Mesodermal cell (in vitro differentiated cells): Measurements from ENCODE around the gene RFTN1.

Experiments
- H3K27ac ChIP-seq: 2 replicates; pipeline ENCODE4 v1.7.0; 2013; ENCODE audit warnings: mild to moderate bottlenecking, low read depth, low read length, moderate library complexity; ENCODE audit not compliant: severe bottlenecking
- H3K36me3 ChIP-seq: 2 replicates; pipeline ENCODE4 v1.7.1; 2013; ENCODE audit warnings: mild to moderate bottlenecking, low read length, moderate library complexity; ENCODE audit not compliant: control insufficient read depth, insufficient read depth
- H3K4me1 ChIP-seq: one replicate; pipeline ENCODE4 v1.7.1; 2013; ENCODE audit warnings: mild to moderate bottlenecking, low read length; ENCODE audit not compliant: insufficient read depth, control insufficient read depth, poor library complexity, severe bottlenecking
- H3K4me3 ChIP-seq: 2 replicates; pipeline ENCODE4 v1.7.0; 2013; ENCODE audit warnings: low read length, control low read depth, mild to moderate bottlenecking; ENCODE audit not compliant: insufficient read depth, poor library complexity, severe bottlenecking; ENCODE audit errors: extremely low read depth
- H3K9me3 ChIP-seq: 2 replicates; pipeline ENCODE4 v1.7.1; 2013; ENCODE audit warnings: mild to moderate bottlenecking, low read length, moderate library complexity; ENCODE audit not compliant: control insufficient read depth
- WGBS, 2 experiments: methylation state at CpG; one replicate each; pipeline ENCODE4 v1.1.5; 2013; ENCODE audit warnings: missing lambda C conversion rate in 2 of 2; ENCODE audit not compliant: insufficient coverage in 2 of 2; 5-methylcytosine and 5-hydroxymethylcytosine counted together

RFTN1 gene

GRCh38 chr3:16277471-16277870 is 236.0 kb downstream of the RFTN1 start:
- Histone ChIP-seq H3K9me3 (no peaks in the 10 kb centered on the region), H3K27ac (no peak overlapping the region), H3K4me3 (no peak overlapping the region), H3K4me1 (no peaks in the 10 kb centered on the region), H3K36me3 (peaks cover 35% of the 10 kb centered on the region)
- 97 to 100% methylated on average over 3 of the region's 3 CpGs for WGBS, 2 experiments

- no CpG with 5 or more reads among the region's 2 CpGs for WGBS, 2 experiments
- H3K4me1 ChIP-seq, result no peaks in the 10 kb centered on the region
- H3K4me3 ChIP-seq, result no peak overlapping the region
- no peak overlapping the region for H3K27ac ChIP-seq
- peaks cover 52% of the 10 kb centered on the region for H3K36me3 ChIP-seq
- no peaks in the 10 kb centered on the region for H3K9me3 ChIP-seq
These were observed 239.6 kb downstream of the RFTN1 start for GRCh38 chr3:16273867-16274266.

- H3K27ac ChIP-seq, result no peak overlapping the region
- no peak overlapping the region for H3K4me3 ChIP-seq
- no CpG with 5 or more reads among the region's 1 CpG for WGBS, 2 experiments
- H3K4me1 ChIP-seq, result no peaks in the 10 kb centered on the region
- H3K9me3 ChIP-seq, result no peaks in the 10 kb centered on the region
- peaks cover 48% of the 10 kb centered on the region for H3K36me3 ChIP-seq
These were observed 240.9 kb downstream of the RFTN1 start for GRCh38 chr3:16272588-16272987.

- H3K27ac ChIP-seq, result no peak overlapping the region
- peaks cover 3% of the 10 kb centered on the region for H3K4me1 ChIP-seq
- H3K4me3 ChIP-seq, result no peak overlapping the region
- WGBS, 2 experiments, result 92 to 93% methylated on average over 8 to 10 of the region's 10 CpGs
- H3K9me3 ChIP-seq, result no peaks in the 10 kb centered on the region
- H3K36me3 ChIP-seq, result peaks cover 42% of the 10 kb centered on the region
These were observed 242.6 kb downstream of the RFTN1 start for GRCh38 chr3:16270855-16271254.

GRCh38 chr3:16266714-16267113 is 246.8 kb downstream of the RFTN1 start:
- 92 to 94% methylated on average over 2 of the region's 3 CpGs for WGBS, 2 experiments
- no peak overlapping the region for H3K4me3 ChIP-seq
- H3K4me1 ChIP-seq, result peaks cover 3% of the 10 kb centered on the region
- peaks cover 26% of the 10 kb centered on the region for H3K36me3 ChIP-seq
- H3K27ac ChIP-seq, result no peak overlapping the region
- H3K9me3 ChIP-seq, result no peaks in the 10 kb centered on the region
